WTC11 (cell line): Measurements from ENCODE around the gene YBX3. TPM values are rescaled to one million over a fixed set of nuclear protein-coding genes. Genes with fewer than 3 reads are reported as not detected.
A peak's percentile ranks its signal among the peaks of the same experiment; 100 is the strongest.

Experiments
- ATAC-seq: fragments of 200-7000 bp; cut with Tn5 transposase; 2 replicates; pipeline ENCODE4 v1.10.0; 2021; ENCODE audit warnings: mild to moderate bottlenecking, moderate library complexity
- CTCF ChIA-PET: fragments of 300-600 bp; sonication (Branson Sonifier 250); formaldehyde crosslinking; loops from one replicate; lab custom pipeline; 2021; ENCODE audit warnings: antibody characterized with exemption; lab: Charles Lee
- POLR2A ChIA-PET: fragments of 350-600 bp; sonication (Branson Sonifier 250); formaldehyde crosslinking; loops from one replicate; lab custom pipeline; 2021; ENCODE audit warnings: antibody characterized with exemption; lab: Charles Lee
- DNase-seq: peaks from one replicate; pipeline ENCODE4 v3.0.0; 2021; ENCODE audit warnings: low spot score
- H3K27ac Mint-ChIP-seq: 2 replicates; pipeline ENCODE4 v1.8.0; 2021; ENCODE audit warnings: mixed read lengths
- H3K27me3 Mint-ChIP-seq: 2 replicates; pipeline ENCODE4 v1.8.0; 2021; ENCODE audit warnings: low read depth, mild to moderate bottlenecking, moderate library complexity, mixed read lengths
- H3K36me3 Mint-ChIP-seq: 2 replicates; pipeline ENCODE4 v1.8.0; 2021; ENCODE audit warnings: mixed read lengths
- H3K4me1 Mint-ChIP-seq: 2 replicates; pipeline ENCODE4 v1.8.0; 2022; ENCODE audit warnings: mixed read lengths
- H3K4me3 Mint-ChIP-seq: 2 replicates; pipeline ENCODE4 v1.8.0; 2021; ENCODE audit warnings: mild to moderate bottlenecking, moderate library complexity, mixed read lengths
- H3K9me3 Mint-ChIP-seq: 2 replicates; pipeline ENCODE4 v1.8.0; 2021; ENCODE audit warnings: mixed read lengths
- CREB1 ChIP-seq: sonication (generic); formaldehyde crosslinking; IDR thresholded peaks from 2 replicates; pipeline ENCODE4 v1.8.0; 2023; ENCODE audit warnings: mild to moderate bottlenecking, missing genetic modification reagents
- CREM ChIP-seq: sonication (generic); formaldehyde crosslinking; IDR thresholded peaks from 2 replicates; pipeline ENCODE4 v1.8.1; 2022; ENCODE audit warnings: mild to moderate bottlenecking, missing genetic modification reagents, moderate library complexity
- ESRRA ChIP-seq: sonication (generic); formaldehyde crosslinking; IDR thresholded peaks from 2 replicates; pipeline ENCODE4 v1.8.1; 2022; ENCODE audit warnings: mild to moderate bottlenecking, missing genetic modification reagents, borderline replicate concordance
- ETV6 ChIP-seq: sonication (generic); formaldehyde crosslinking; IDR thresholded peaks from 2 replicates; pipeline ENCODE4 v1.8.1; 2022; ENCODE audit warnings: mild to moderate bottlenecking, missing genetic modification reagents
- IRF2 ChIP-seq: sonication (generic); formaldehyde crosslinking; IDR thresholded peaks from 2 replicates; pipeline ENCODE4 v1.8.0; 2022; ENCODE audit warnings: low read depth, missing genetic modification reagents, borderline replicate concordance
- JUN ChIP-seq: sonication (generic); formaldehyde crosslinking; IDR thresholded peaks from 2 replicates; pipeline ENCODE4 v1.8.0; 2023; ENCODE audit warnings: mild to moderate bottlenecking, missing genetic modification reagents
- KAT7 ChIP-seq: sonication (generic); formaldehyde crosslinking; IDR thresholded peaks from 2 replicates; pipeline ENCODE4 v1.8.1; 2023; ENCODE audit warnings: missing genetic modification reagents, mild to moderate bottlenecking, borderline replicate concordance
- NFATC4 ChIP-seq: fragments of 250-450 bp; sonication (Bioruptor Pico); IDR thresholded peaks from 2 replicates; pipeline ENCODE4 v1.9.0; 2021; ENCODE audit warnings: mild to moderate bottlenecking
- SP1 ChIP-seq: sonication (generic); formaldehyde crosslinking; conservative IDR thresholded peaks from 2 replicates; pipeline ENCODE4 v1.8.1; 2022; ENCODE audit warnings: missing genetic modification reagents
- TP53 ChIP-seq: sonication (generic); formaldehyde crosslinking; IDR thresholded peaks from 2 replicates; pipeline ENCODE4 v1.8.1; 2023; ENCODE audit warnings: mild to moderate bottlenecking, missing genetic modification reagents
- ZBTB21 ChIP-seq: sonication (generic); formaldehyde crosslinking; IDR thresholded peaks from 2 replicates; pipeline ENCODE4 v1.8.1; 2023; ENCODE audit warnings: mild to moderate bottlenecking, missing genetic modification reagents, borderline replicate concordance
- ZNF121 ChIP-seq: sonication (generic); formaldehyde crosslinking; IDR thresholded peaks from 2 replicates; pipeline ENCODE4 v1.8.0; 2023; ENCODE audit warnings: missing genetic modification reagents
- ZNF423 ChIP-seq: fragments of 250-450 bp; sonication (Bioruptor Pico); IDR thresholded peaks from 2 replicates; pipeline ENCODE4 v2.1.2; 2022; ENCODE audit warnings: mild to moderate bottlenecking, moderate library complexity
- total RNA-seq: library from RNA; stranded (reverse); gene quantifications from 3 replicates; pipeline ENCODE4 v1.2.3, GENCODE V29; 2021
- TF ChIP-seq, protein P1 (sequence below): sonication (generic); formaldehyde crosslinking; IDR thresholded peaks from 2 replicates; pipeline ENCODE4 v1.8.1; 2023; ENCODE audit warnings: mild to moderate bottlenecking, moderate library complexity, missing genetic modification reagents
- TF ChIP-seq, protein P2 (sequence below): sonication (generic); formaldehyde crosslinking; IDR thresholded peaks from 2 replicates; pipeline ENCODE4 v1.8.0; 2022; ENCODE audit warnings: mild to moderate bottlenecking, missing genetic modification reagents
- TF ChIP-seq, protein P3 (sequence below): fragments of 250-450 bp; sonication (Bioruptor Pico); IDR thresholded peaks from 2 replicates; pipeline ENCODE4 v1.9.0; 2021; ENCODE audit warnings: mild to moderate bottlenecking
- TF ChIP-seq, protein P4 (sequence below): sonication (generic); formaldehyde crosslinking; IDR thresholded peaks from 2 replicates; pipeline ENCODE4 v1.8.1; 2023; ENCODE audit warnings: mild to moderate bottlenecking, missing genetic modification reagents
- TF ChIP-seq, protein P5 (sequence below): fragments of 200-600 bp; IDR thresholded peaks from 2 replicates; pipeline ENCODE4 v1.8.0; 2022; ENCODE audit warnings: antibody characterized with exemption
- TF ChIP-seq, protein P6 (sequence below): sonication (generic); formaldehyde crosslinking; IDR thresholded peaks from 2 replicates; pipeline ENCODE4 v1.8.1; 2023; ENCODE audit warnings: mild to moderate bottlenecking, missing genetic modification reagents
- TF ChIP-seq, protein P7 (sequence below): sonication (generic); formaldehyde crosslinking; IDR thresholded peaks from 2 replicates; pipeline ENCODE4 v1.8.0; 2023; ENCODE audit warnings: mild to moderate bottlenecking, missing genetic modification reagents

Gene YBX3
- total RNA-seq, 1 experiment from 2014 or later = 396 TPM

DNA sequence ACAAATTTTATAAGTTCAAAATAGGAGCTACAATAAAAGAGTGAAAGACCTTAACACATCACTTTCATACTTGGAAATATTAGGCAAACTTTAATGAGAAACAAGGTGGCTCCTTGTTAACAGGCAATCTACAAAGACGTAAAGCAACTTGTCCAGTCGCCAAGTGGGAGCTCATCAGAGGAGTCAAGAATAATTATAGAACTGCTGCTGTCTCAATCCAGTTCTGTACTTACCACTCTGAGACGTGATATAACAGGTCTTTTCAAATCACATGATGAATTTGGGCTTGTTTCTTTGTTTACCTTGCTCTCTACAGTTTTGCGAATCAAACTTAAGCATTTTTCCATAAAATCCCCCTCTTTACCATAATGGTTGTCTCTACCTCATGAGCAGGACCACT, 3.6 kb downstream of the YBX3 start:
- no peak for ATAC-seq
- Mint-ChIP-seq H3K27me3 (peaks cover 5% of the 10 kb centered on the region), H3K9me3 (no peaks in the 10 kb centered on the region), H3K4me1 (peaks cover 63% of the 10 kb centered on the region), H3K4me3 (peak overlapping the region; percentile 97), H3K27ac (no peak overlapping the region), H3K36me3 (peaks cover 20% of the 10 kb centered on the region)
- TF ChIP-seq CREB1 (no peak), NFATC4 (no peak), ESRRA (CRISPR knock-in tag) (no peak), SP1 (CRISPR knock-in tag) (no peak), ZNF121 (CRISPR knock-in tag) (no peak), TP53 (CRISPR knock-in tag) (no peak), CREM (no peak), ETV6 (CRISPR knock-in tag) (no peak), ZNF423 (CRISPR knock-in tag) (no peak), KAT7 (no peak), ZBTB21 (CRISPR knock-in tag) (no peak), JUN (CRISPR knock-in tag) (no peak), IRF2 (no peak)
- TF ChIP-seq, protein P1, sequence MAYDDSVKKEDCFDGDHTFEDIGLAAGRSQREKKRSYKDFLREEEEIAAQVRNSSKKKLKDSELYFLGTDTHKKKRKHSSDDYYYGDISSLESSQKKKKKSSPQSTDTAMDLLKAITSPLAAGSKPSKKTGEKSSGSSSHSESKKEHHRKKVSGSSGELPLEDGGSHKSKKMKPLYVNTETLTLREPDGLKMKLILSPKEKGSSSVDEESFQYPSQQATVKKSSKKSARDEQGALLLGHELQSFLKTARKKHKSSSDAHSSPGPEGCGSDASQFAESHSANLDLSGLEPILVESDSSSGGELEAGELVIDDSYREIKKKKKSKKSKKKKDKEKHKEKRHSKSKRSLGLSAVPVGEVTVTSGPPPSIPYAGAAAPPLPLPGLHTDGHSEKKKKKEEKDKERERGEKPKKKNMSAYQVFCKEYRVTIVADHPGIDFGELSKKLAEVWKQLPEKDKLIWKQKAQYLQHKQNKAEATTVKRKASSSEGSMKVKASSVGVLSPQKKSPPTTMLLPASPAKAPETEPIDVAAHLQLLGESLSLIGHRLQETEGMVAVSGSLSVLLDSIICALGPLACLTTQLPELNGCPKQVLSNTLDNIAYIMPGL = no peak
- TF ChIP-seq, protein P2, sequence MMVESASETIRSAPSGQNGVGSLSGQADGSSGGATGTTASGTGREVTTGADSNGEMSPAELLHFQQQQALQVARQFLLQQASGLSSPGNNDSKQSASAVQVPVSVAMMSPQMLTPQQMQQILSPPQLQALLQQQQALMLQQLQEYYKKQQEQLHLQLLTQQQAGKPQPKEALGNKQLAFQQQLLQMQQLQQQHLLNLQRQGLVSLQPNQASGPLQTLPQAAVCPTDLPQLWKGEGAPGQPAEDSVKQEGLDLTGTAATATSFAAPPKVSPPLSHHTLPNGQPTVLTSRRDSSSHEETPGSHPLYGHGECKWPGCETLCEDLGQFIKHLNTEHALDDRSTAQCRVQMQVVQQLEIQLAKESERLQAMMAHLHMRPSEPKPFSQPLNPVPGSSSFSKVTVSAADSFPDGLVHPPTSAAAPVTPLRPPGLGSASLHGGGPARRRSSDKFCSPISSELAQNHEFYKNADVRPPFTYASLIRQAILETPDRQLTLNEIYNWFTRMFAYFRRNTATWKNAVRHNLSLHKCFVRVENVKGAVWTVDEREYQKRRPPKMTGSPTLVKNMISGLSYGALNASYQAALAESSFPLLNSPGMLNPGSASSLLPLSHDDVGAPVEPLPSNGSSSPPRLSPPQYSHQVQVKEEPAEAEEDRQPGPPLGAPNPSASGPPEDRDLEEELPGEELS (CRISPR knock-in tag) = no peak
- TF ChIP-seq, protein P3, sequence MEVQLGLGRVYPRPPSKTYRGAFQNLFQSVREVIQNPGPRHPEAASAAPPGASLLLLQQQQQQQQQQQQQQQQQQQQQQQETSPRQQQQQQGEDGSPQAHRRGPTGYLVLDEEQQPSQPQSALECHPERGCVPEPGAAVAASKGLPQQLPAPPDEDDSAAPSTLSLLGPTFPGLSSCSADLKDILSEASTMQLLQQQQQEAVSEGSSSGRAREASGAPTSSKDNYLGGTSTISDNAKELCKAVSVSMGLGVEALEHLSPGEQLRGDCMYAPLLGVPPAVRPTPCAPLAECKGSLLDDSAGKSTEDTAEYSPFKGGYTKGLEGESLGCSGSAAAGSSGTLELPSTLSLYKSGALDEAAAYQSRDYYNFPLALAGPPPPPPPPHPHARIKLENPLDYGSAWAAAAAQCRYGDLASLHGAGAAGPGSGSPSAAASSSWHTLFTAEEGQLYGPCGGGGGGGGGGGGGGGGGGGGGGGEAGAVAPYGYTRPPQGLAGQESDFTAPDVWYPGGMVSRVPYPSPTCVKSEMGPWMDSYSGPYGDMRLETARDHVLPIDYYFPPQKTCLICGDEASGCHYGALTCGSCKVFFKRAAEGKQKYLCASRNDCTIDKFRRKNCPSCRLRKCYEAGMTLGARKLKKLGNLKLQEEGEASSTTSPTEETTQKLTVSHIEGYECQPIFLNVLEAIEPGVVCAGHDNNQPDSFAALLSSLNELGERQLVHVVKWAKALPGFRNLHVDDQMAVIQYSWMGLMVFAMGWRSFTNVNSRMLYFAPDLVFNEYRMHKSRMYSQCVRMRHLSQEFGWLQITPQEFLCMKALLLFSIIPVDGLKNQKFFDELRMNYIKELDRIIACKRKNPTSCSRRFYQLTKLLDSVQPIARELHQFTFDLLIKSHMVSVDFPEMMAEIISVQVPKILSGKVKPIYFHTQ (CRISPR knock-in tag) = no peak
- TF ChIP-seq, protein P4, sequence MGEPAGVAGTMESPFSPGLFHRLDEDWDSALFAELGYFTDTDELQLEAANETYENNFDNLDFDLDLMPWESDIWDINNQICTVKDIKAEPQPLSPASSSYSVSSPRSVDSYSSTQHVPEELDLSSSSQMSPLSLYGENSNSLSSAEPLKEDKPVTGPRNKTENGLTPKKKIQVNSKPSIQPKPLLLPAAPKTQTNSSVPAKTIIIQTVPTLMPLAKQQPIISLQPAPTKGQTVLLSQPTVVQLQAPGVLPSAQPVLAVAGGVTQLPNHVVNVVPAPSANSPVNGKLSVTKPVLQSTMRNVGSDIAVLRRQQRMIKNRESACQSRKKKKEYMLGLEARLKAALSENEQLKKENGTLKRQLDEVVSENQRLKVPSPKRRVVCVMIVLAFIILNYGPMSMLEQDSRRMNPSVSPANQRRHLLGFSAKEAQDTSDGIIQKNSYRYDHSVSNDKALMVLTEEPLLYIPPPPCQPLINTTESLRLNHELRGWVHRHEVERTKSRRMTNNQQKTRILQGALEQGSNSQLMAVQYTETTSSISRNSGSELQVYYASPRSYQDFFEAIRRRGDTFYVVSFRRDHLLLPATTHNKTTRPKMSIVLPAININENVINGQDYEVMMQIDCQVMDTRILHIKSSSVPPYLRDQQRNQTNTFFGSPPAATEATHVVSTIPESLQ (CRISPR knock-in tag) = no peak
- TF ChIP-seq, protein P5, sequence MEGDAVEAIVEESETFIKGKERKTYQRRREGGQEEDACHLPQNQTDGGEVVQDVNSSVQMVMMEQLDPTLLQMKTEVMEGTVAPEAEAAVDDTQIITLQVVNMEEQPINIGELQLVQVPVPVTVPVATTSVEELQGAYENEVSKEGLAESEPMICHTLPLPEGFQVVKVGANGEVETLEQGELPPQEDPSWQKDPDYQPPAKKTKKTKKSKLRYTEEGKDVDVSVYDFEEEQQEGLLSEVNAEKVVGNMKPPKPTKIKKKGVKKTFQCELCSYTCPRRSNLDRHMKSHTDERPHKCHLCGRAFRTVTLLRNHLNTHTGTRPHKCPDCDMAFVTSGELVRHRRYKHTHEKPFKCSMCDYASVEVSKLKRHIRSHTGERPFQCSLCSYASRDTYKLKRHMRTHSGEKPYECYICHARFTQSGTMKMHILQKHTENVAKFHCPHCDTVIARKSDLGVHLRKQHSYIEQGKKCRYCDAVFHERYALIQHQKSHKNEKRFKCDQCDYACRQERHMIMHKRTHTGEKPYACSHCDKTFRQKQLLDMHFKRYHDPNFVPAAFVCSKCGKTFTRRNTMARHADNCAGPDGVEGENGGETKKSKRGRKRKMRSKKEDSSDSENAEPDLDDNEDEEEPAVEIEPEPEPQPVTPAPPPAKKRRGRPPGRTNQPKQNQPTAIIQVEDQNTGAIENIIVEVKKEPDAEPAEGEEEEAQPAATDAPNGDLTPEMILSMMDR = no peak
- TF ChIP-seq, protein P6, sequence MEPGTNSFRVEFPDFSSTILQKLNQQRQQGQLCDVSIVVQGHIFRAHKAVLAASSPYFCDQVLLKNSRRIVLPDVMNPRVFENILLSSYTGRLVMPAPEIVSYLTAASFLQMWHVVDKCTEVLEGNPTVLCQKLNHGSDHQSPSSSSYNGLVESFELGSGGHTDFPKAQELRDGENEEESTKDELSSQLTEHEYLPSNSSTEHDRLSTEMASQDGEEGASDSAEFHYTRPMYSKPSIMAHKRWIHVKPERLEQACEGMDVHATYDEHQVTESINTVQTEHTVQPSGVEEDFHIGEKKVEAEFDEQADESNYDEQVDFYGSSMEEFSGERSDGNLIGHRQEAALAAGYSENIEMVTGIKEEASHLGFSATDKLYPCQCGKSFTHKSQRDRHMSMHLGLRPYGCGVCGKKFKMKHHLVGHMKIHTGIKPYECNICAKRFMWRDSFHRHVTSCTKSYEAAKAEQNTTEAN (CRISPR knock-in tag) = no peak
- TF ChIP-seq, protein P7, sequence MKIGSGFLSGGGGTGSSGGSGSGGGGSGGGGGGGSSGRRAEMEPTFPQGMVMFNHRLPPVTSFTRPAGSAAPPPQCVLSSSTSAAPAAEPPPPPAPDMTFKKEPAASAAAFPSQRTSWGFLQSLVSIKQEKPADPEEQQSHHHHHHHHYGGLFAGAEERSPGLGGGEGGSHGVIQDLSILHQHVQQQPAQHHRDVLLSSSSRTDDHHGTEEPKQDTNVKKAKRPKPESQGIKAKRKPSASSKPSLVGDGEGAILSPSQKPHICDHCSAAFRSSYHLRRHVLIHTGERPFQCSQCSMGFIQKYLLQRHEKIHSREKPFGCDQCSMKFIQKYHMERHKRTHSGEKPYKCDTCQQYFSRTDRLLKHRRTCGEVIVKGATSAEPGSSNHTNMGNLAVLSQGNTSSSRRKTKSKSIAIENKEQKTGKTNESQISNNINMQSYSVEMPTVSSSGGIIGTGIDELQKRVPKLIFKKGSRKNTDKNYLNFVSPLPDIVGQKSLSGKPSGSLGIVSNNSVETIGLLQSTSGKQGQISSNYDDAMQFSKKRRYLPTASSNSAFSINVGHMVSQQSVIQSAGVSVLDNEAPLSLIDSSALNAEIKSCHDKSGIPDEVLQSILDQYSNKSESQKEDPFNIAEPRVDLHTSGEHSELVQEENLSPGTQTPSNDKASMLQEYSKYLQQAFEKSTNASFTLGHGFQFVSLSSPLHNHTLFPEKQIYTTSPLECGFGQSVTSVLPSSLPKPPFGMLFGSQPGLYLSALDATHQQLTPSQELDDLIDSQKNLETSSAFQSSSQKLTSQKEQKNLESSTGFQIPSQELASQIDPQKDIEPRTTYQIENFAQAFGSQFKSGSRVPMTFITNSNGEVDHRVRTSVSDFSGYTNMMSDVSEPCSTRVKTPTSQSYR (CRISPR knock-in tag) = no peak
- POLR2A ChIA-PET = no interaction called here
- no peak for DNase-seq
- CTCF ChIA-PET = interaction anchor here (1.8 kb wide), 1 partner anchor 31 kb away, joined by 8 read pairs; no protein-coding TSS in a partner anchor
